Measurements from ENCODE around the gene DEPP1. TPM values are rescaled to one million over a fixed set of nuclear protein-coding genes. Genes with fewer than 3 reads are reported as not detected.

The DEPP1 gene
- total and polyA plus RNA-seq, 10 of the 15 experiments (the other 5 are each of a cell fraction or from before 2014, with no cell fraction given) = 1.7 to 12.1 (median 7.3) TPM

DNA sequence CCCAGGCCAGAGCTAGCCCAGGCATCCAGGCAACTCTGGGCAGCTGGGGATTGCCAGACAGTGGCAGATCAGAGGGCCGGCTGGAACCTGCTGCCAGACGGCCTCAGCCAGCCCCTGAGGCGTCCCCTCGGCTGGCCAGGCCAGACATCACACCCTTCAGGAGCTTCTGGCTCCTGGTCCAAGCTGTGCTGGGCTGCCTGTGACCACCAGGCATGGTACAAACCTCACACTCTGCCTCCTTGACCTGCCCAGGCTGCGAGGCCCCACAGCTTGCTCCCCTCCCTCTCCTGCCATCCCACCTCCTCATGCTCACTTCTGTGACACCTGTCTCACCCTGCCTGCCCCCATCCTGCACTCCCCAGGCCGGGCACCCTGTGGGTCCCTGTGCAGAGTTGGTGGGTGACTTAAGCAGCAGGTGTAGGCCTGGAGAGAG is 5.7 kb downstream of the DEPP1 start (continued):
- TF ChIP-seq, protein P1, sequence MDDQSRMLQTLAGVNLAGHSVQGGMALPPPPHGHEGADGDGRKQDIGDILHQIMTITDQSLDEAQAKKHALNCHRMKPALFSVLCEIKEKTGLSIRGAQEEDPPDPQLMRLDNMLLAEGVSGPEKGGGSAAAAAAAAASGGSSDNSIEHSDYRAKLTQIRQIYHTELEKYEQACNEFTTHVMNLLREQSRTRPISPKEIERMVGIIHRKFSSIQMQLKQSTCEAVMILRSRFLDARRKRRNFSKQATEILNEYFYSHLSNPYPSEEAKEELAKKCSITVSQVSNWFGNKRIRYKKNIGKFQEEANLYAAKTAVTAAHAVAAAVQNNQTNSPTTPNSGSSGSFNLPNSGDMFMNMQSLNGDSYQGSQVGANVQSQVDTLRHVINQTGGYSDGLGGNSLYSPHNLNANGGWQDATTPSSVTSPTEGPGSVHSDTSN (IDR thresholded peaks at IDR 0.05; ENCODE audit: insufficient replicate concordance, low read depth, low read length) = no peak

GRCh38 chr10:44971935-44972757 is 6.5 kb downstream of the DEPP1 start:
- peak overlapping the region; percentile 80 for H3K27ac ChIP-seq (ENCODE audit: control insufficient read depth, insufficient read depth)
- ChIA-PET CTCF (interaction anchor here (1.2 to 10.1 kb wide), 5 partner anchors 8 to 40 kb away, joined by 4 to 181 read pairs (median 14); partner anchors contain the start of gene RASSF4), RAD21 (ENCODE audit: unreplicated experiment) (interaction anchor here (1.1 to 2.7 kb wide), 4 partner anchors 9 to 43 kb away, joined by 4 to 54 read pairs (median 35); no protein-coding TSS in a partner anchor), SMC1A (ENCODE audit: uncharacterized antibody, unreplicated experiment) (interaction anchor here (1.8 to 2.5 kb wide), 4 partner anchors 8 to 40 kb away, joined by 6 to 36 read pairs (median 24); no protein-coding TSS in a partner anchor), POLR2A (interaction anchor here (1.2 to 2.1 kb wide), 5 partner anchors 8 to 43 kb away, joined by 3 to 17 read pairs (median 6); no protein-coding TSS in a partner anchor)
- H2AFZ ChIP-seq (ENCODE audit: control insufficient read depth, low read depth, low read length) = no peak overlapping the region
- H3K9ac ChIP-seq (ENCODE audit: control insufficient read depth, insufficient read depth, low read length) = no peak overlapping the region
- BruUV-seq (replicated peaks) = no TSS peak
- TF ChIP-seq KDM1A (IDR thresholded peaks at IDR 0.05; ENCODE audit: borderline replicate concordance) = no peak
- TF ChIP-seq SREBF2 (IDR thresholded peaks at IDR 0.05; ENCODE audit: low read length) = no peak
- TF ChIP-seq RAD51 (IDR thresholded peaks at IDR 0.05) = no peak
- no peak for TF ChIP-seq SREBF1 (IDR thresholded peaks at IDR 0.05; ENCODE audit: low read length)
- TF ChIP-seq TARDBP (IDR thresholded peaks at IDR 0.05; ENCODE audit: borderline replicate concordance) = no peak
- peaks cover 56% of the 10 kb centered on the region for H3K4me1 ChIP-seq (ENCODE audit: control insufficient read depth, insufficient read depth, low read length)
- no peak overlapping the region for H3K4me3 ChIP-seq
- intact Hi-C loops (cut with micrococcal nuclease; ENCODE audit: unreplicated experiment) = no loop called here
- DNase-seq (ENCODE audit: low read depth, low spot score) = no peak
- no peaks in the 10 kb centered on the region for H4K20me1 ChIP-seq (ENCODE audit: control insufficient read depth, insufficient read depth)
- H3K9me3 ChIP-seq (replicated peaks; ENCODE audit: control insufficient read depth, insufficient read depth, low read length) = no peaks in the 10 kb centered on the region
- H3K27me3 ChIP-seq (replicated peaks in 1 of 2; ENCODE audit: control insufficient read depth in 2 of 2, insufficient read depth in 2 of 2, low read length in 1 of 2) = no peaks in the 10 kb centered on the region
- H3K36me3 ChIP-seq (ENCODE audit: control insufficient read depth in 2 of 2, insufficient read depth in 2 of 2, low read length in 1 of 2) = peaks cover 0 to 8% of the 10 kb centered on the region in 2 experiments; a peak in 2 of 4 replicates
- ATAC-seq = no peak
- WGBS (ENCODE audit: insufficient coverage, insufficient replicate concordance, low lambda C conversion rate, missing lambda C conversion rate) = 92% methylated on average over 12 of the region's 12 CpGs
- H3K4me2 ChIP-seq (ENCODE audit: control insufficient read depth, insufficient read depth) = no peak overlapping the region
- in situ Hi-C loops (cut with MboI) = loop anchor here (25.0 kb wide), 1 partner anchor 1810 kb away; no protein-coding TSS in a partner anchor
- no peak for FAIRE-seq
- H3K79me2 ChIP-seq (ENCODE audit: control insufficient read depth, insufficient read depth, low read length) = peaks cover 9% of the 10 kb centered on the region
